HEK293T (cell line): ENCODE measurements around the gene ZNF180.
"Not testable (repeated sequence)": the region's sequence is repeated elsewhere in the genome, so short reads cannot be mapped to it uniquely, and the experiment has no call there.

Experiments used
- ARNT ChIP-seq: fragments of 450-650 bp; IDR thresholded peaks from 2 replicates; pipeline ENCODE4 v1.6.1; 2017; ENCODE audit warnings: mild to moderate bottlenecking
- BHLHE40 ChIP-seq: fragments of 450-650 bp; IDR thresholded peaks from 2 replicates; pipeline ENCODE4 v1.6.1; 2016; ENCODE audit warnings: mild to moderate bottlenecking, moderate library complexity, borderline replicate concordance
- CTBP1 ChIP-seq: fragments of 450-650 bp; IDR thresholded peaks from 2 replicates; pipeline ENCODE4 v1.6.1; 2016; ENCODE audit warnings: borderline replicate concordance
- FOXA1 ChIP-seq: fragments of 450-650 bp; IDR thresholded peaks from 2 replicates; pipeline ENCODE4 v1.6.1; 2016; ENCODE audit warnings: mild to moderate bottlenecking
- FOXK2 ChIP-seq: fragments of 450-650 bp; IDR thresholded peaks from 2 replicates; pipeline ENCODE4 v1.6.1; 2016; ENCODE audit warnings: mild to moderate bottlenecking
- FOXM1 ChIP-seq: fragments of 450-650 bp; IDR thresholded peaks from 2 replicates; pipeline ENCODE4 v1.6.1; 2017; ENCODE audit warnings: mild to moderate bottlenecking, borderline replicate concordance
- HDGF ChIP-seq: fragments of 450-650 bp; IDR thresholded peaks from 2 replicates; pipeline ENCODE4 v1.6.1; 2017; ENCODE audit warnings: antibody characterized with exemption, borderline replicate concordance
- NFRKB ChIP-seq: fragments of 450-650 bp; IDR thresholded peaks from 2 replicates; pipeline ENCODE4 v1.6.1; 2016; ENCODE audit warnings: mild to moderate bottlenecking, moderate library complexity
- SP1 ChIP-seq: fragments of 450-650 bp; IDR thresholded peaks from 2 replicates; pipeline ENCODE4 v1.6.1; 2017
- SUZ12 ChIP-seq: fragments of 450-650 bp; IDR thresholded peaks from 2 replicates; pipeline ENCODE4 v1.6.1; 2016; ENCODE audit warnings: mild to moderate bottlenecking
- TARDBP ChIP-seq: fragments of 450-650 bp; IDR thresholded peaks from 2 replicates; pipeline ENCODE4 v1.6.1; 2016
- ZNF384 ChIP-seq: fragments of 450-650 bp; IDR thresholded peaks from 2 replicates; pipeline ENCODE4 v1.6.1; 2016

DNA sequence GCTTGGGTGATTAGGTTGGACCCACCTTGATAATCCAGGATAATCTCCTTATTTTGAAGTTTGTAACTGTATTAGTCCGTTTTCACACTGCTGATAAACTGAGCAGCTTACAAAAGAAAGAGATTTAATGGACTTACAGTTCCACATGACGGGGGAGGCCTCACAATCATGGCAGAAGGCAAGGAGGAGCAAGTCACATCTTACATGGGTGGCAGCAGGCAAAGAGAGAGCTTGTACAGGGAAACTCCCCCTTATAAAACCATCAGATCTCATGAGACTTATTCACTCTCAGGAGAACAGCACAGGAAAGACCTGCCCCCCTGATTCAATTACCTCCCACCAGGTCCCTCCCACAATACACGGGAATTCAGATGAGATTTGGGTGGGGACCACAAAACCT, 35.0 kb upstream of the ZNF180 start:
- not testable (repeated sequence) for TF ChIP-seq FOXK2, ZNF384, SUZ12, CTBP1, TARDBP, FOXM1, FOXA1, HDGF, NFRKB, SP1, BHLHE40, ARNT
